Smooth muscle cell (in vitro differentiated cells): ENCODE measurements around the gene SPECC1L. TPM values are rescaled to one million over a fixed set of nuclear protein-coding genes. Genes with fewer than 3 reads are reported as not detected.

Experiments used
- DNase-seq: peaks from one replicate; lab custom pipeline; 2025; ENCODE audit not compliant: unreplicated experiment; lab: John Stamatoyannopoulos, UW
- H2AFZ ChIP-seq: fragments of 200-600 bp; sonication (generic); 2 replicates; pipeline ENCODE4 v1.6.0; 2016; ENCODE audit warnings: antibody characterized with exemption, low read depth, mild to moderate bottlenecking
- H3F3A ChIP-seq: fragments of 200-600 bp; sonication (generic); 2 replicates; pipeline ENCODE4 v1.6.0; 2017; ENCODE audit warnings: antibody characterized with exemption, low read depth
- H3K27ac ChIP-seq: fragments of 200-600 bp; sonication (generic); 2 replicates; pipeline ENCODE4 v1.5.1; 2016; ENCODE audit warnings: low read depth, mild to moderate bottlenecking
- H3K27me3 ChIP-seq: fragments of 200-600 bp; sonication (generic); 2 replicates; pipeline ENCODE4 v1.6.1; 2016; ENCODE audit warnings: low read depth, mild to moderate bottlenecking
- H3K36me3 ChIP-seq: fragments of 200-600 bp; sonication (generic); 2 replicates; pipeline ENCODE4 v1.5.1; 2016; ENCODE audit warnings: low read depth
- H3K4me1 ChIP-seq: fragments of 200-600 bp; sonication (generic); 2 replicates; pipeline ENCODE4 v1.5.1; 2016; ENCODE audit warnings: low read depth
- H3K4me2 ChIP-seq: fragments of 200-600 bp; sonication (generic); 2 replicates; pipeline ENCODE4 v1.6.0; 2016; ENCODE audit warnings: mild to moderate bottlenecking
- H3K4me3 ChIP-seq: fragments of 200-600 bp; sonication (generic); 2 replicates; pipeline ENCODE4 v1.5.1; 2016; ENCODE audit warnings: mild to moderate bottlenecking
- H3K79me2 ChIP-seq: fragments of 200-600 bp; sonication (generic); 2 replicates; pipeline ENCODE4 v1.6.0; 2016; ENCODE audit warnings: low read depth, mild to moderate bottlenecking
- H3K9ac ChIP-seq: fragments of 200-600 bp; sonication (generic); 2 replicates; pipeline ENCODE4 v1.6.0; 2016; ENCODE audit warnings: low read depth
- H3K9me3 ChIP-seq: fragments of 200-600 bp; sonication (generic); replicated peaks from 2 replicates; pipeline ENCODE4 v1.5.1; 2016; ENCODE audit warnings: low read depth
- H4K20me1 ChIP-seq: fragments of 200-600 bp; sonication (generic); 2 replicates; pipeline ENCODE4 v1.6.0; 2016; ENCODE audit warnings: low read depth
- CTCF ChIP-seq: fragments of 200-600 bp; sonication (generic); IDR thresholded peaks from 2 replicates; pipeline ENCODE4 v1.5.1; 2017; ENCODE audit warnings: borderline replicate concordance, mild to moderate bottlenecking, antibody characterized with exemption; ENCODE audit not compliant: insufficient read depth, poor library complexity, severe bottlenecking
- WGBS: methylation state at CpG from one replicate; pipeline ENCODE4 v1.1.7; 2016; ENCODE audit warnings: low lambda C conversion rate; 5-methylcytosine and 5-hydroxymethylcytosine counted together
- polyA plus RNA-seq: library from polyadenylated mRNA; unstranded; fragments of >200 nt; fragmentation: Nextera tagmentation; extraction: Ambion mirVana; gene quantifications from 2 replicates; pipeline ENCODE4 v1.2.1, GENCODE V29; 2016
- total RNA-seq: library from RNA; depleted of rRNA; stranded (reverse); fragments of >200 nt; gene quantifications from 2 replicates; pipeline ENCODE4 v1.2.3, GENCODE V29; 2014

The SPECC1L gene
- total and polyA plus RNA-seq, 2 experiments from 2014 or later: 10.0 to 19.1 TPM

GRCh38 chr22:24437091-24437490, 166.5 kb downstream of the SPECC1L start:
- H3K9me3 ChIP-seq: no peaks in the 10 kb centered on the region
- no peak overlapping the region for H3K4me2 ChIP-seq
- H2AFZ ChIP-seq: no peak overlapping the region
- no peak for TF ChIP-seq CTCF
- no peaks in the 10 kb centered on the region for H3F3A ChIP-seq
- WGBS: 94% methylated on average over 4 of the region's 4 CpGs
- no peaks in the 10 kb centered on the region for H3K36me3 ChIP-seq
- H3K4me1 ChIP-seq: no peaks in the 10 kb centered on the region
- no peak for DNase-seq
- no peaks in the 10 kb centered on the region for H3K79me2 ChIP-seq
- H3K27me3 ChIP-seq: no peaks in the 10 kb centered on the region
- no peaks in the 10 kb centered on the region for H4K20me1 ChIP-seq
- H3K9ac ChIP-seq: no peak overlapping the region
- H3K4me3 ChIP-seq: no peak overlapping the region
- no peak overlapping the region for H3K27ac ChIP-seq

- no peaks in the 10 kb centered on the region for H3K36me3 ChIP-seq
- no peaks in the 10 kb centered on the region for H3K27me3 ChIP-seq
- no peak for DNase-seq
- H3F3A ChIP-seq: no peaks in the 10 kb centered on the region
- no peaks in the 10 kb centered on the region for H3K4me1 ChIP-seq
- H3K4me3 ChIP-seq: no peak overlapping the region
- H3K27ac ChIP-seq: no peak overlapping the region
- H2AFZ ChIP-seq: no peak overlapping the region
- TF ChIP-seq CTCF: no peak
- no peaks in the 10 kb centered on the region for H4K20me1 ChIP-seq
- H3K9me3 ChIP-seq: no peaks in the 10 kb centered on the region
- 87% methylated on average over 5 of the region's 5 CpGs for WGBS
- no peak overlapping the region for H3K4me2 ChIP-seq
- no peak overlapping the region for H3K9ac ChIP-seq
- no peaks in the 10 kb centered on the region for H3K79me2 ChIP-seq
Measured at GRCh38 chr22:24437741-24438328, 167.2 kb downstream of the SPECC1L start.

- H2AFZ ChIP-seq: no peak overlapping the region
- no peak overlapping the region for H3K27ac ChIP-seq
- H3K4me1 ChIP-seq: peaks cover 2% of the 10 kb centered on the region
- no peak overlapping the region for H3K4me3 ChIP-seq
- no peak for DNase-seq
- no peaks in the 10 kb centered on the region for H3K79me2 ChIP-seq
- H3K4me2 ChIP-seq: no peak overlapping the region
- no peaks in the 10 kb centered on the region for H3K27me3 ChIP-seq
- no peak overlapping the region for H3K9ac ChIP-seq
- WGBS: 95% methylated on average over 10 of the region's 10 CpGs
- H3F3A ChIP-seq: no peaks in the 10 kb centered on the region
- no peak for TF ChIP-seq CTCF
- no peaks in the 10 kb centered on the region for H4K20me1 ChIP-seq
- H3K9me3 ChIP-seq: no peaks in the 10 kb centered on the region
- no peaks in the 10 kb centered on the region for H3K36me3 ChIP-seq
Measured at GRCh38 chr22:24440270-24440717, 169.7 kb downstream of the SPECC1L start.
